NCI-H345 (cell line): ENCODE measurements around the gene ANKRD33.

Experiments
- DNase-seq: peaks from one replicate; lab custom pipeline; 2025; lab: John Stamatoyannopoulos, UW

The ANKRD33 gene

DNA sequence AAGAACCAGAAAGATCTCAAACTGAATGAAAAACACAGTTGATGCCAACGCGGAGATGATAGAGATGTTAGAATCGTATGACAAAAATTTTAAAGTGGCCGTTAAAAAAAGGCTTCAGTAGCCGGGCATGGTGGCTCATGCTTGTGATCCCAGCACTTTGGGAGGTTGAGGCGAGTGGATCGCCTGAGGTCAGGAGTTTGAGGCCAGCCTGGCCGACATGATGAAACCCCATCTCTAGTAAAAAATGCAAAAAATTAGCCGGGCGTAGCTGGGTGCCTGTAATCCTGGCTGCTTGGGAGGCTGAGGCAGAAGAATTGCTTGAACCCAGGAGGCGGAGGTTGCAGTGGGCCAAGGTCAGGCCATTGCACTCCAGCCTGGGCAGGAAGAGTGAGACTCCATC lies 14.0 kb downstream of the ANKRD33 start:
- no peak for DNase-seq

DNA sequence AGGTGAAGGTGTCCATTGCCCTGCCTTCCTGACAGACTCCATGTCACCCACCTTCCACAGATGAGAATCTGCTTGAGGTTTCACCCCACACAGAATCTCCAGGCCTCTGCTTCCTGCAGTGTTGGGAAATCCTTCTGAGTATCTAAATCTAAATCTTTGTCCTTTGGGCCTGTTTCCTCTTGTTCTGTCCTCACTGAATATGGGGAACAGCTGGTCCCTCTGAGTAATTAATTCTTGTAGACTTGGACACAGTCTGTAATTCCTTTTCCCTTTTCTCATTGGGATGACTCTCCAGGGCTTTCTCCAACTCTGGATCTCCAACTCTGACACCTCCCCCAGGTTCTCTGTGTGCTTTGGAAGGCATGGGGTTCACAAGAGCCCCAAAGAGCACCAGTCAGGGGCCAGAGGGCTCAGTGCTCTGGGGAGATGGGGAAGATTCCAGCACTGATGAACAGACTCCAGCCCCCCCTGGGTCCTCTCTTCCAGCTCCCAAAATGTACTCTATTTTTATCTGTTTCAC lies 17.1 kb downstream of the ANKRD33 start:
- DNase-seq = no peak

DNA sequence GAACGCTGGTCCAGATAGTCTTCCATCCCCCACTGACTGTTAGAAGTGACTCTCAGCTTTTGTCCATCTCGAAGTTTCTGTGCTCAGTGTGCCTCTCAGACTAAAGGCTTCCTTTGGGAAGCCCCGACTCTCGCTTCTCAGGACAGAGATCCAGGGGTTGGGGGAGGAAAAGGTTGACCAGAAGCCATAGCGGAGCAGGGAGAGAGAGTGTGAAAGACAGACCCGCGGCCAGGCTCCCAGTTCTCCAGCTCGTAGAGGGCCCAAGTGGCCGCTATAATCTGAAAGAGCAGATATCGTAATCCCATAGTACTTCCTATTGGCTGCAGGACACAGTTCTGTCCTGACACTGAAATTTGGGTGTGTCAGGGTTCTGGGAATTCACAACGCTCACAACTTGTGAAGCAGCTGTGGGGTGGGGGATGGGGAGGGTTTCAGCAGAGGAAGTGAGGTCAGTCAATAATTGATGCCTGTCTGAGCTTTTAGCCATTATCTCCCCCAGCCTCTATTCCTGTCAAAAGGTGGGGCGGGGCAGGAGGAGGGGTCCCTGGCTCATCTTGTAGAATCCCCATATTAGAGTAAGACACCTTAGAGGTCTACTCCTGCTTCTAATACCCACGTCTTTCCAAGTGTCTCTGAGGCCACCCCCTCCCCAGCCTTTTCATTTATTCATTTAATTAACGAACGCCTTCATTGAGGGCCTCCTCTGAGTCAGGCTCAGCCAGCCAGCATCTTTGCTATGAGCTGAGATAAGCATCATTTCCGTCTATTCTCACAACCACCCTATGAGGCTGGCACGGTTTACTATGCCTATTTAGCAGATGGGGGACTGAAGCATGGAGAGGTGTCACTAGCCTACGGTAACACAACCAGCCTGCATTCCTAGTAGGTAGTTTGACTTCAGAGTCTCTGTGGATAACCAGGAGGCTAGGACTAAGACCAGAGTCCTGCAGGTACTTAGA lies 17.8 kb downstream of the ANKRD33 start:
- no peak for DNase-seq

DNA sequence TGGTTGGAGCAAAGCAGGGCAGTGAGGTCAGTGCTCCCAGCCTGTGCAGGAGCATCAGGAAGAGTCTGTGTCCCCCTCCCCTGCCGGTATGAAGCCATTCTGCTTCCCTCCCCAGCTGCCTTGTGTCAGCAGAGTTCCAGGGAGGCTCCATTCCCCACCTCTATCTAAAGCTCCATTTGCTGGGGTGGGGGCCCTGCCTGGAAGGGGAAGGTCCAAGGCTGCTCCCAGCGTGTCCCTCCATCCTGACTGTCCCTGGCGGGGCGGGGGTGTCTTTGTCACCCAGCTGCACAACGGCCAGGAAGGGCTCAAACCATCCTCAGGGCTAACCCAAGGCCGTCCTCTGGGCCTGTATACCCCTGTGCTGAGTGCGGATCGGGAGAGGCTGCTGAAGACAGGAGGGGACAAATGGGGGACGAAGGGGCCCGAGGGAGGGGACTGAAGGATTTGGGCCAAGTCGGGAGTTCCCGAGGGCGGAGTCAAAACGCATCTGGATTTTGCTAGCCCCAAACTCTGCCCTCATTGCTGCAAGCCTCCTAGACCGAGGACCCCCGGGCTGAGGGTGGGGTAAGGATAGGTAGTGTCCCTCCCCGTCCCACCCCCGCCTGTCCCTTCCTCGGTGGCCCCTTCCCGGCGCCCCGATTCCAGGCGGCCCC lies 18.7 kb downstream of the ANKRD33 start:
- no peak for DNase-seq

DNA sequence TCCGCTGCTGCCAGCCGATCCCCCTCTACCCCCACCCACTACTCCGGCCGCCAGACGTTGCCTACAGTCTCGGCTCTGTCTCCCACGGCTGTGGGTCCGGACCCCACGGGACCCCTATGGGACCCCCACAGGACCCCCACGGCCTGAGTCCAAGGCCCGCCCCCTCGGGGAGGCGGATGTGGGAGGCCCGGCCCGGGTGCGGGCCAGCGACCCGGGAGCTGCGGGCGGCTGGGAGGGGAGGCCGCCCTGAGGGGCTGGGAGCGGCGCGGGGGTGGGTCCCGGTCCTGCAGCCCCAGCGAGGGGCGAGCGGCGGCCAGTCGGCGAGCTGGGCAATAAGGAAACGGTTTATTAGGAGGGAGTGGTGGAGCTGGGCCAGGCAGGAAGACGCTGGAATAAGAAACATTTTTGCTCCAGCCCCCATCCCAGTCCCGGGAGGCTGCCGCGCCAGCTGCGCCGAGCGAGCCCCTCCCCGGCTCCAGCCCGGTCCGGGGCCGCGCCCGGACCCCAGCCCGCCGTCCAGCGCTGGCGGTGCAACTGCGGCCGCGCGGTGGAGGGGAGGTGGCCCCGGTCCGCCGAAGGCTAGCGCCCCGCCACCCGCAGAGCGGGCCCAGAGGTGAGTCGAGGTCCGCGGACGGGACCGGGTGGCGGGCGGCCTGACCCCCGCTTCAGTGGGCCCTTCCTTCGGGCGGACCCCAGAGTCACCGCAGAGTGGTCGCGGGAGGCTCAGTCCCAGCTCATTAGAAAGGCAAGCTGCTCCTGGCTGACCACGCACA lies 19.4 kb downstream of the ANKRD33 start, which contains the start of gene ACVRL1:
Gene ACVRL1 (plus strand): TSS at position 422 of the 773 bp plus-strand sequence. CDS start 4,971 bp downstream, outside the sequence.
- no peak for DNase-seq

DNA sequence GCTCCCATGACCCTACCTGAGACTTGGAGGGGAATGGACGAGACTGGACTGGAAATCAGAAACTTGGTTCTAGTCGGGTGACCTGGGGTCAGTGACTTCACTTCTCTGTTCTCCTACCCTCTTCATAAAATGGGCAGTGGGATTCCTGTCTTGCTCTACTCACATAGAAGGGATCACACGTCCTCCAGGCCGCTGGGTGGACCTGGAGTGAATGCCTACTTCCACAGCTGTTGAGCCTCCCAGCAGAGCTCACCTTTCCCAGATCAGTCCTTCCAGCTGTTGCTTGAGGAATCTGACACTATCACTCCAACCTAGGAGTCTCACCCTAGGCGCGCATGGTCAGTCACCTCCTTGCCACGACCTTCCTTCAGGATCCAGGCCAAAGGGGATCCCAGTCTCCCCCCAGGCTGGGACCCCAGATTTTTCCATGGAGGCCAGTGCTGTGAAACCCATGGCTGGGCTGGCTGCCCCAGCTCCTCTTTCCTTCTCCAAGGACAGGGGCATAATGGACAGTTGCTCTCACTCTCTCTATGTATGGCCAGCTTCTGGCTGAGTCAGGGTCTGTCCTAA lies 20.0 kb downstream of the ANKRD33 start:
- DNase-seq = no peak

DNA sequence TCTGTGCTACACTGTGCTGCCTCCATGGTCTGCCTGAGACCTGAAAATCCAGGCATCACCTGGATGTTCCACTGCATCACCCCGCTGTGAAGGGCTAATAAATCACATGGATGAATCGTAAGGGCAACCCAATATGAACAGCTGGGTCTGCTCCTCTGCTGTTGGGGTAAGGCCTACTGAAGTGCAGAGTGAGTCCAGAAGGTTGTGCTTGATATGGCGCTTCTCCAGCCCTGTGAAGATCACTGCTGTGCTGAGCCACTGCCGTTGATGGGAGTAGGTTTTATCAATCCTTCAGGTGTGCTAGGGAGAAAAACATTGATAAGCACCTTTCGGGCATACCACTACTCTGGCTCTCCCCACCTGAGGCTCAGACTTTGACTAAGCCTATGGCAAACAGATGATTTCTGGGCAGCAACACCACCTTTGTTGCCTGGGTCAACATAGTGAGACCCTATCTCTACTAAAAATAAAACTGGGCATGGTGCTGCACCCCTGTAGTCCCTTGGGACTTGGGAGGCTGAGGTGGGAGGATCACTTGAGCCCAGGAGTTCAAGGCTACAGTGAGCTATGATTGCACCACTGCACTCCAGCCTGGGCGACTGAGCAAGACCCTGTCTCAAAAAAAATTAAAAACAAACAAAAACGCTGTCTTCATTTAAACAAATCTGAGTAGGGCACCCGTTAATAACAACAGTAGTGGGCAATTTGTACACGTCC lies 21.1 kb downstream of the ANKRD33 start:
- DNase-seq = no peak

DNA sequence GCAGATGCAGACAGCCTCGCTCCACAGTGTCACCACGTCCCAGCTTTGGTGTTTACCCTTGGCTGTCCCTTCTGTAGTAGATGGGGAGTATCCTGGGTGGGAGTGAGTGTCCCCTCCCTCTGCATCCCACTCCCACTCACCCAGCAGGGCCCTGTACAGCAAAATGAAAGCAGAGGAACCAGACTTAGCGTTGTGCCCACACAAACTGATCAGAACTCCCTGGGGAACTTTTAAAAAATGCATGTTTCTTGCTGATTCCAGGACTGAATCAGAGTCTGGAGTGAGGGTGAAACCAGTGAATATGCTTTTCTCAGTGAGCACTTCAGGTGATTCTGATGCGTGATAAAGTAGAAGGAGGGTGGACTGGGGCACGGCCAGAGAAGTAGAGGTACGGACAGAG lies 22.3 kb downstream of the ANKRD33 start:
- no peak for DNase-seq

DNA sequence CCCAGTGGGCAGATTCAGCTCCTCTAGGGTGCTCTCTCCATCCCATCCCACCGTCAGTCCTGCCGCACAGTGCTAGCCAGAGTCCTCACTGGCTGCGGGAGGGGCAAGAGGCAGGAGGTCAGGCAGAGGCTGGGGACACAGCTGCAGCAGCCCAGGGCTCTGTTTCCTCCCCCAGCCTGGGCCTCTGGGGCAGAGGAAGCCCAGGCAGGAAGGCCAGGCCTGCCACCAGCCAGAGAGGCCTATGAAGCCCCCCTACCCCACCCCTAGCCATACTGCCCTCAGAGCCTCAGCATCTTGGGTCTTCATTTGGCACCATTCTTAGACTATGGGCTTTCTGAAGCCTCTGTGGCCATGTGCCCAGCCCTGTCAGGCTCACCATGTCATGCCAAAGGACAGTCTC lies 22.8 kb downstream of the ANKRD33 start:
- DNase-seq = no peak

DNA sequence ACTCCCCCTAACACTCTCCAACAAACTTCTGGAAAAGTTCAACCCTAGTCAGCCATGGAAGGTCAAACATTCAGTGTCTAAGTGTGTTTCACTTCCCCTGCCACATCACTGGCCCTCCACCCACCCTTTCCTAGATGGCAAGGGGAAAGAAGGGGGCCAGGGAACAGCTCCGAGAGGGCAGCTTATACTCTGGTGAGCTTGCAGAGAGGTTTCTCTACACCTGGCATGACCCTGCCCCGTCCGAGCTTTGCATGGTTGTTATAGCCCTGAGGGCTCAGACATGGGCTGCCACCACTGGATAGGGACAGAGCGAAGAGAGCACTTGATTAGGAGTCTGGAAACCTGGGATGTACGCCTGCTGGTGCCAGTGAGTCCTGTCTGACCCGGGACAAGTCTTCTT lies 23.4 kb downstream of the ANKRD33 start:
- DNase-seq = no peak

DNA sequence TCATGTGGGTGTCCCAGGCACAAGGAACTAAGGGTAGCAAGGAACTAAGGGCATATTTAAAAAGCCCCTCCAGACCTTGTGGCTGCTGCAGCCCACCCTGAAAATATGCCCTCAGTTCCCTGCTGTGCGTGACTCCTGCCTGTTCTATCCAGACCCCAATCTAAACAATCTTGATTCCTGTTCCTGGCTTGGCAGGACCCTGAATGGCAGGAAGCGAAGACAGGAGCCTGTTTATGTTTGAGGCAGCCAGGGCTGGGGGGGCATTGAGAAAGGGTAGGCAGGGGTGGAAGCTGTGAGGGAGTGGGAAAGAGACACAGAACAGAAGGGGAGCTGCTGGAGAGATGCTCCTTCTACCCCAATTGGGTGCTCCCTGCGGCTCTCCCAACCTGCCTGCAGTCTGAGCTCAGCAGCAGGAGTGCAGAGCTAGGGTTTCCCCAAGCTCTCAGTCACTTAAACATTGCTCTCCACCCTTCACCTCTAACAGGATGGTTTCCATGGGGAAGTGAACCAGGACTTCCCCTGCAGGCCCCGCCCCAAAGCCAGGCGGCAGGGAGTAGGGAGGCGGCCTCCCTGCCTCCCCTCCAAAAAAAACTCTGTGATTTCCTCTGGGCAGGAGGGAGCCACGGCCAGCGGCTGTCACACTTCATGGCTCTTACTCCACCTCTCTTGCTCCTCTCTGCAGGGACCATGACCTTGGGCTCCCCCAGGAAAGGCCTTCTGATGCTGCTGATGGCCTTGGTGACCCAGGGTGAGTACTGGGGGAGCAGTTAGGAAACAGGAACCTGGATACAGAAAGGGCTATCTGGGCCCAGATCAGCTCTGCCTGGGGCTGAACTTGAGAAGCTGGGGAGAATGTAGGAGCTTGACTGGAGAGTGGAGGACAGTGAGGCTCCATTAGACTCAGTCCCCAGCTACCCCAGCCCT lies 24.1 kb downstream of the ANKRD33 start:
- DNase-seq = no peak

DNA sequence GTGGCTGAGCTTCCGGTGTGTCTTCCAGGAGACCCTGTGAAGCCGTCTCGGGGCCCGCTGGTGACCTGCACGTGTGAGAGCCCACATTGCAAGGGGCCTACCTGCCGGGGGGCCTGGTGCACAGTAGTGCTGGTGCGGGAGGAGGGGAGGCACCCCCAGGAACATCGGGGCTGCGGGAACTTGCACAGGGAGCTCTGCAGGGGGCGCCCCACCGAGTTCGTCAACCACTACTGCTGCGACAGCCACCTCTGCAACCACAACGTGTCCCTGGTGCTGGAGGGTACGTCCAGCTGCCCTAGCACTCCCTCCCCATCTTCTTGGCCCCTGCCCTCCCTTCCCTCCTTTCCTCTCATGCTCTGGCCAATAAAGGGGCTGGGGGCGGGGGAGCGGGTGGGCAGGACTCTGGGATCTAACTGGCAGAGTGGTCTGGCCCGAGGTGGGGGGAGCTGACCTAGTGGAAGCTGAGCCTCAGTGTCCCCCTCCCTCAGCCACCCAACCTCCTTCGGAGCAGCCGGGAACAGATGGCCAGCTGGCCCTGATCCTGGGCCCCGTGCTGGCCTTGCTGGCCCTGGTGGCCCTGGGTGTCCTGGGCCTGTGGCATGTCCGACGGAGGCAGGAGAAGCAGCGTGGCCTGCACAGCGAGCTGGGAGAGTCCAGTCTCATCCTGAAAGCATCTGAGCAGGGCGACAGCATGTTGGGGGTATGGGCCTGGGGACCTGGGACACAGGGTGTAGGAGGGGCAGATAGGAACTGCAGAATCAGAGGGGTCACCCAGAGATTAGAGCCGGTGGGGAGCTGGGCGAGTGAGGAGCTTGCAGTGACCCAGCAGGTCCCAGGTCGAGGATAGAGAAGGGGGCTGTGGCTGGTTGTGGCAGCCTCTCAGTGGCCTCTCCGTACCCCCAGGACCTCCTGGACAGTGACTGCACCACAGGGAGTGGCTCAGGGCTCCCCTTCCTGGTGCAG lies 25.4 kb downstream of the ANKRD33 start:
- DNase-seq = no peak

DNA sequence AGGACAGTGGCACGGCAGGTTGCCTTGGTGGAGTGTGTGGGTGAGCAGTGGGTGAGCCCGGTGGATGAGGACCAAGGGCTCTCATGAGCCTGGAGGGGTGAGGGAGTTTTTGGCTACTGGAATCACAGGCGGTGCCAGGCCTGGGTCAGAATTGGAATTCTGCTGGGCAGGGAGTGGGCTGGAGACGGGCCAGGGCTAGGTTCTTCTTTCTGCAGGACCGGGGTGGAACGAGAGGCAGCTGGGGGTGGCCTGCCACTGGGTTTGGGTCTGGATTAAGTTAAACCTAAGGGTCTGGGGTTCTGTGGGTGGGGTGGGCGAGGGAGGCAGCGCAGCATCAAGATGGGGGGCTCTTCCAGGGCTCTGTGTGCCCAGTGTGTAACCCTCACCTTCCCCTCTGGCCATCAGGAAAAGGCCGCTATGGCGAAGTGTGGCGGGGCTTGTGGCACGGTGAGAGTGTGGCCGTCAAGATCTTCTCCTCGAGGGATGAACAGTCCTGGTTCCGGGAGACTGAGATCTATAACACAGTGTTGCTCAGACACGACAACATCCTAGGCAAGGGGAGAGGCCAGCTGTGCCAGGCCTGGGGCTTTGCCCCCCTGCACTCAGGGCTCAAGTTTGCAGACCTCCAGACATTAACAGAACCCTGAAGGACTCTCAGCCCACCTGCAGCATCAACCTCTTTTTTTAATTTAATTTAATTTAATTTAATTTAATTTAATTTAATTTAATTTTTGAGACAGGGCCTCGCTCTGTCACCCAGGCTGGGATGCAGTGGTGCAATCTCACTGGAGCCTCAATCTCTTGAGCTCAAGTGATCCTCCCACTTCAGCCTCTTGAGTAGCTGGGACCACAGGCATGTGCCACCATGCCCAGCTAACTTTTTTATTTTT lies 26.4 kb downstream of the ANKRD33 start:
- DNase-seq = no peak

DNA sequence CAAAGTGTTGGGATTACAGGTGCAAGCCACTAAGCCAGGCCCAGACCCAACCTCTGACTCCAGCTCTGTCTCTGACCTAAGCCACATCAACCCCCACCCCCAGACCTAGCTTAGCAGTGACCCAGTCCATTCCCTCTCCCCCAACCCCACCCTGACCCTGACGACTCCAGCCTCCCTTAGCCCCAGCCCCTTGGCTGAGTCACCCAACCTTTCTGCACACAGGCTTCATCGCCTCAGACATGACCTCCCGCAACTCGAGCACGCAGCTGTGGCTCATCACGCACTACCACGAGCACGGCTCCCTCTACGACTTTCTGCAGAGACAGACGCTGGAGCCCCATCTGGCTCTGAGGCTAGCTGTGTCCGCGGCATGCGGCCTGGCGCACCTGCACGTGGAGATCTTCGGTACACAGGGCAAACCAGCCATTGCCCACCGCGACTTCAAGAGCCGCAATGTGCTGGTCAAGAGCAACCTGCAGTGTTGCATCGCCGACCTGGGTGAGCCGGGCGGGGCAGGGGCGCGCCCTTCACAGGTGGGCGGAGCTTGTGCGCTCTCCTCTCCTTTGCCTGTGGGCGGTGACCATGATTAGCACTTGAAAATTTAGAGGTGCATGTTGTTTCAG lies 27.2 kb downstream of the ANKRD33 start:
- no peak for DNase-seq

DNA sequence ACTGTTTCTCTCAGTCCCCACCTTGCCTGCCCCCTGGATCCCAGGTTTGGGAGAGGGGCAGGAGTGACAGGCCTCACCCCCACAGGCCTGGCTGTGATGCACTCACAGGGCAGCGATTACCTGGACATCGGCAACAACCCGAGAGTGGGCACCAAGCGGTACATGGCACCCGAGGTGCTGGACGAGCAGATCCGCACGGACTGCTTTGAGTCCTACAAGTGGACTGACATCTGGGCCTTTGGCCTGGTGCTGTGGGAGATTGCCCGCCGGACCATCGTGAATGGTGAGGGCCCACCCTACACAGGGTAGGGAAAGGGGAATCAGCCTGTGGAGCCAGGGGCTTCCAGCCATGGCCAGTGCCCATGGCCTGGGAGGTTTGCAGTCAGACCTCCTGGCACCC lies 28.0 kb downstream of the ANKRD33 start:
- DNase-seq = no peak

DNA sequence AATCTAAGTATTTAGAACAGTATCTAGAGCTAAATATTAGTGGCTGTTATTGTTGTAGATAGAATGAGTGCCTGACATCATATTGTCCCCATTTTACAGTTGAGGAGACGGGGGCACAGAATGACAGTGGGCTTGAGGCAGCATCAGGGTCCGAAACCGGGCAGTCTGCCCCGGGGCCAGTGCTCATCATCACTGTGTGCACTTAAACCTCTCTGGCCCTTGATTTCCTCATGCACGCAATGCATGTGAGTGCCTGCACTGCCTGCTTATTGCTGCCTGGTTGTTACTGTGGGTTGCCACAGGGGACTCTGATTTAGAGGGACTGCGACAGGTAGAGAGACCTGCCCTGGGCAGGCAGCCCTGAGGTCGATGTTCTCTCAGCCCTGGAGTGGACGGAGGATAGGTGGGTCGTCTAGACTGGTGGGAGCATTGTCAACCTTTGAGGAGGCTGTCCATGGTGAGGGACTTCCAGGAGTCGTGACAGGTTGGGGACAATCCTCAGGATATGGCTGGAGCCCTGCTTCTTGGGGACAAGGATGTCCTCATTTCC lies 29.2 kb downstream of the ANKRD33 start:
- no peak for DNase-seq
